IMR-90 (cell line): ENCODE measurements around the gene NAGPA. TPM values are rescaled to one million over a fixed set of nuclear protein-coding genes. Genes with fewer than 3 reads are reported as not detected.

Source experiments
- ATAC-seq: fragments of 200-7000 bp; cut with Tn5 transposase; 2 replicates; pipeline ENCODE4 v1.9.1; 2020; ENCODE audit warnings: low read depth, mild to moderate bottlenecking, moderate library complexity
- BruUV-seq: library from RNA; stranded (reverse); fragments of 400-500 nt; replicated peaks from 2 replicates; lab custom pipeline; 2021; lab: Mats Ljungman, UMichigan
- CTCF ChIA-PET: fragments of 300-600 bp; formaldehyde crosslinking; extraction: SDS; loops from one replicate; lab custom pipeline; 2021; ENCODE audit warnings: antibody characterized with exemption; lab: Yijun Ruan, JAX
- POLR2A ChIA-PET: fragments of 300-600 bp; sonication (Branson Sonifier 250); formaldehyde crosslinking; loops from one replicate; lab custom pipeline; 2022; ENCODE audit warnings: antibody characterized with exemption; ENCODE audit not compliant: unreplicated experiment; lab: Charles Lee
- DNase-seq: peaks from one replicate; pipeline ENCODE4 v3.0.0; 2013
- H2AFZ ChIP-seq: replicated peaks from 2 replicates; pipeline ENCODE3; 2013; ENCODE audit warnings: low read length, mild to moderate bottlenecking; ENCODE audit not compliant: poor library complexity
- H2AK5ac ChIP-seq: 2 replicates; pipeline ENCODE4 v1.6.1; 2013; ENCODE audit warnings: low read depth, low read length, inconsistent platforms
- H2AK9ac ChIP-seq: replicated peaks from 2 replicates; pipeline ENCODE3; 2013; ENCODE audit warnings: mild to moderate bottlenecking, low read depth, low read length, moderate library complexity; ENCODE audit not compliant: poor library complexity
- H2BK120ac ChIP-seq: 2 replicates; pipeline ENCODE4 v1.6.1; 2013; ENCODE audit warnings: low read depth, low read length, inconsistent platforms
- H2BK15ac ChIP-seq: 3 replicates; pipeline ENCODE4 v1.6.1; 2013; ENCODE audit warnings: low read depth, low read length, inconsistent platforms
- H2BK20ac ChIP-seq: 2 replicates; pipeline ENCODE4 v1.6.1; 2013; ENCODE audit warnings: low read depth, mild to moderate bottlenecking, inconsistent platforms, low read length, moderate library complexity
- H2BK5ac ChIP-seq: 2 replicates; pipeline ENCODE4 v1.6.1; 2013; ENCODE audit warnings: mild to moderate bottlenecking, low read depth, low read length, inconsistent platforms; ENCODE audit not compliant: poor library complexity, severe bottlenecking
- H3K14ac ChIP-seq: replicated peaks from 2 replicates; pipeline ENCODE4 v1.6.1; 2013; ENCODE audit warnings: low read depth, low read length, inconsistent platforms
- H3K18ac ChIP-seq: 2 replicates; pipeline ENCODE4 v1.6.1; 2013; ENCODE audit warnings: low read depth, low read length, control low read depth
- H3K23ac ChIP-seq: 2 replicates; pipeline ENCODE4 v1.6.1; 2013; ENCODE audit warnings: low read depth, low read length, inconsistent platforms
- H3K27ac ChIP-seq: 2 replicates; pipeline ENCODE4 v1.5.1; 2013; ENCODE audit warnings: mild to moderate bottlenecking, control low read depth, low read length; ENCODE audit not compliant: insufficient read depth
- H3K27me3 ChIP-seq: 2 replicates; pipeline ENCODE4 v1.6.1; 2013; ENCODE audit warnings: low read length; ENCODE audit not compliant: control insufficient read depth, insufficient read depth
- H3K36me3 ChIP-seq: 2 replicates; pipeline ENCODE4 v1.6.1; 2013; ENCODE audit warnings: low read length, mixed read lengths; ENCODE audit not compliant: control insufficient read depth, insufficient read depth
- H3K4ac ChIP-seq: 2 replicates; pipeline ENCODE4 v1.6.1; 2013; ENCODE audit warnings: low read depth, low read length, inconsistent platforms
- H3K4me1 ChIP-seq: 2 replicates; pipeline ENCODE4 v1.6.1; 2013; ENCODE audit warnings: low read length, mixed read lengths; ENCODE audit not compliant: control insufficient read depth, insufficient read depth
- H3K4me2 ChIP-seq: 2 replicates; pipeline ENCODE4 v1.6.1; 2013; ENCODE audit warnings: low read depth, mild to moderate bottlenecking, control low read depth, low read length, moderate library complexity
- H3K4me3 ChIP-seq: 2 replicates; pipeline ENCODE4 v1.5.1; 2013; ENCODE audit warnings: low read depth, mild to moderate bottlenecking, control low read depth, low read length, moderate library complexity; ENCODE audit not compliant: insufficient read depth
- H3K56ac ChIP-seq: 2 replicates; pipeline ENCODE4 v1.6.1; 2013; ENCODE audit warnings: low read length, inconsistent platforms; ENCODE audit not compliant: insufficient read depth; ENCODE audit errors: extremely low read depth
- H3K79me1 ChIP-seq, 2 experiments: 2 replicates each; pipeline ENCODE4 v1.6.1; 2013; ENCODE audit warnings: low read length in 2 of 2, inconsistent platforms in 1 of 2, low read depth in 1 of 2
- H3K9ac ChIP-seq: 2 replicates; pipeline ENCODE4 v1.6.1; 2013; ENCODE audit warnings: low read depth, low read length, control low read depth
- H3K9me1 ChIP-seq: 2 replicates; pipeline ENCODE4 v1.6.1; 2013; ENCODE audit warnings: low read length, inconsistent platforms; ENCODE audit not compliant: insufficient read depth
- H3K9me3 ChIP-seq: 2 replicates; pipeline ENCODE4 v1.6.1; 2013; ENCODE audit warnings: low read length; ENCODE audit not compliant: control insufficient read depth, insufficient read depth
- H4K20me1 ChIP-seq: 2 replicates; pipeline ENCODE4 v1.6.1; 2013; ENCODE audit warnings: low read length, inconsistent platforms; ENCODE audit not compliant: insufficient read depth
- H4K5ac ChIP-seq: 2 replicates; pipeline ENCODE4 v1.6.1; 2013; ENCODE audit warnings: mild to moderate bottlenecking, low read depth, low read length, control low read depth
- H4K8ac ChIP-seq, 2 experiments: 2 replicates each; pipeline ENCODE4 v1.6.1; 2013; ENCODE audit warnings: low read depth in 2 of 2, low read length in 2 of 2, control low read depth in 1 of 2, inconsistent platforms in 1 of 2
- H4K91ac ChIP-seq: 2 replicates; pipeline ENCODE4 v1.6.1; 2013; ENCODE audit warnings: low read depth, low read length, inconsistent platforms; ENCODE audit not compliant: insufficient read depth
- BHLHE40 ChIP-seq: fragments of 150-350 bp; IDR thresholded peaks from 2 replicates; pipeline ENCODE4 v1.6.1; 2016; ENCODE audit warnings: mild to moderate bottlenecking, low read depth, low read length
- CEBPB ChIP-seq: IDR thresholded peaks from 2 replicates; pipeline ENCODE4 v1.6.1; 2012; ENCODE audit warnings: low read depth, low read length, improper control_type of control experiment
- CHD1 ChIP-seq: IDR thresholded peaks from 2 replicates; pipeline ENCODE4 v1.6.1; 2012; ENCODE audit warnings: low read depth, low read length, improper control_type of control experiment
- CTCF ChIP-seq: conservative IDR thresholded peaks from 2 replicates; pipeline ENCODE4 v1.5.1; 2012; ENCODE audit warnings: mild to moderate bottlenecking, low read depth, low read length, improper control_type of control experiment
- ELK1 ChIP-seq: fragments of 150-350 bp; IDR thresholded peaks from 2 replicates; pipeline ENCODE4 v1.6.1; 2016; ENCODE audit warnings: low read depth, mild to moderate bottlenecking, low read length, moderate library complexity, borderline replicate concordance
- FOS ChIP-seq: fragments of 150-350 bp; IDR thresholded peaks from 2 replicates; pipeline ENCODE4 v1.6.1; 2016; ENCODE audit warnings: low read depth, low read length
- MAFK ChIP-seq: IDR thresholded peaks from 2 replicates; pipeline ENCODE4 v1.6.1; 2012; ENCODE audit warnings: low read depth, low read length, improper control_type of control experiment
- MAZ ChIP-seq: IDR thresholded peaks from 2 replicates; pipeline ENCODE4 v1.6.1; 2012; ENCODE audit warnings: low read depth, mild to moderate bottlenecking, low read length, improper control_type of control experiment, moderate library complexity, borderline replicate concordance
- MXI1 ChIP-seq: IDR thresholded peaks from 2 replicates; pipeline ENCODE4 v1.6.1; 2012; ENCODE audit warnings: low read depth, mild to moderate bottlenecking, low read length, moderate library complexity, borderline replicate concordance
- NFE2L2 ChIP-seq: fragments of 150-350 bp; IDR thresholded peaks from 2 replicates; pipeline ENCODE4 v1.6.1; 2016; ENCODE audit warnings: low read depth, mild to moderate bottlenecking, low read length
- RCOR1 ChIP-seq: IDR thresholded peaks from 2 replicates; pipeline ENCODE4 v1.6.1; 2012; ENCODE audit warnings: mild to moderate bottlenecking, low read length, improper control_type of control experiment; ENCODE audit not compliant: insufficient replicate concordance
- SMC3 ChIP-seq: fragments of 150-350 bp; IDR thresholded peaks from 2 replicates; pipeline ENCODE4 v1.6.1; 2016; ENCODE audit warnings: low read depth, mild to moderate bottlenecking, antibody characterized with exemption, low read length, moderate library complexity
- USF2 ChIP-seq: fragments of 150-350 bp; IDR thresholded peaks from 2 replicates; pipeline ENCODE4 v1.6.1; 2017; ENCODE audit warnings: mild to moderate bottlenecking, antibody characterized with exemption, low read length, low read depth
- WGBS, 2 experiments: methylation state at CpG; one replicate each; pipeline versions ENCODE4 v1.1.5 to v1.1.7; 2013; ENCODE audit warnings: missing lambda C conversion rate in 2 of 2; ENCODE audit not compliant: insufficient read length in 1 of 2; ENCODE audit errors: extremely low coverage in 2 of 2; 5-methylcytosine and 5-hydroxymethylcytosine counted together
- dilution Hi-C: fragments of 300-500 bp; cut with HindIII; formaldehyde crosslinking; loops from one replicate; pipeline ENCODE4 v1.14.3; 2018; ENCODE audit warnings: low sequenced_read_pairs; ENCODE audit not compliant: unreplicated experiment
- in situ Hi-C: fragments of 300-500 bp; cut with MboI; formaldehyde crosslinking; loops from 3 replicates; pipeline ENCODE4 v1.14.3; 2019; ENCODE audit warnings: low sequenced_read_pairs, inconsistent platforms, mixed read lengths
- intact Hi-C: fragments of 100-400 bp; cut with micrococcal nuclease; formaldehyde crosslinking; loops from 2 replicates; pipeline ENCODE4 v1.10.0; 2022
- polyA plus RNA-seq, 3 experiments: library from polyadenylated mRNA; depleted of rRNA; stranded (reverse); fragments of >200 nt; gene quantifications; 2 replicates each; pipeline ENCODE4 v1.2.3, GENCODE V29; 2012; ENCODE audit warnings: low replicate concordance in 1 of 3
- total RNA-seq: library from RNA; depleted of rRNA; stranded (reverse); fragments of >200 nt; gene quantifications from 2 replicates; pipeline ENCODE4 v1.2.3, GENCODE V29; 2012

Gene NAGPA
- total and polyA plus RNA-seq, 2 of the 4 experiments (the other 2 are of a cell fraction) = 6.5 to 12.2 TPM

- peaks cover 25% of the 10 kb centered on the region for H3K27me3 ChIP-seq
- H4K5ac ChIP-seq = no peak overlapping the region
- no peaks in the 10 kb centered on the region for H3K9me1 ChIP-seq
- 0% methylated on average over 1 of the region's 15 CpGs; no CpG with 5 or more reads in 1 of the 2 experiments for WGBS, 2 experiments
- no TSS peak for BruUV-seq
- no peaks in the 10 kb centered on the region for H3K4me1 ChIP-seq
- DNase-seq (no peak), ATAC-seq (no peak)
- CTCF ChIA-PET = no interaction called here
- H4K8ac ChIP-seq = no peak overlapping the region
- in situ Hi-C loops = no loop called here
- H2AK5ac ChIP-seq = no peak overlapping the region
- H3K56ac ChIP-seq = no peak overlapping the region
- no peak overlapping the region for H3K14ac ChIP-seq
- no peaks in the 10 kb centered on the region for H4K20me1 ChIP-seq
- no peaks in the 10 kb centered on the region for H3K9me3 ChIP-seq
- no peak for TF ChIP-seq FOS
- TF ChIP-seq BHLHE40 = no peak
- no peak for TF ChIP-seq CEBPB
- TF ChIP-seq ELK1 = no peak
- TF ChIP-seq USF2 = no peak
- TF ChIP-seq MAZ = no peak
- no peak for TF ChIP-seq MXI1
- no peak for TF ChIP-seq CTCF
- TF ChIP-seq SMC3 = no peak
- no peak for TF ChIP-seq RCOR1
- TF ChIP-seq CHD1 = no peak
- no peak for TF ChIP-seq MAFK
- TF ChIP-seq NFE2L2 = no peak
- H2BK5ac ChIP-seq = no peak overlapping the region
- H2BK20ac ChIP-seq = no peak overlapping the region
- no peak overlapping the region for H2AFZ ChIP-seq
- POLR2A ChIA-PET = no interaction called here
- H3K4me2 ChIP-seq = no peak overlapping the region
- no peak overlapping the region for H3K23ac ChIP-seq
- H3K4ac ChIP-seq = no peak overlapping the region
- H2AK9ac ChIP-seq = no peak overlapping the region
- H3K18ac ChIP-seq = no peak overlapping the region
- H3K4me3 ChIP-seq = no peak overlapping the region
- intact Hi-C loops = no loop called here
- dilution Hi-C loops = no loop called here
- no peaks in the 10 kb centered on the region for H3K36me3 ChIP-seq
- H2BK15ac ChIP-seq = no peak overlapping the region
- H2BK120ac ChIP-seq = no peak overlapping the region
- no peaks in the 10 kb centered on the region for H3K79me1 ChIP-seq
- H3K9ac ChIP-seq = no peak overlapping the region
- no peak overlapping the region for H4K91ac ChIP-seq
- H3K27ac ChIP-seq = no peak overlapping the region
These were observed 23.0 kb downstream of the NAGPA start for GRCh38 chr16:5010576-5011329.
